Tibial nerve (tissue), 4 donors: ENCODE results near the gene ASXL2. TPM values are rescaled to one million over a fixed set of nuclear protein-coding genes. Genes with fewer than 3 reads are reported as not detected.

ENCODE experiments used
- DNase-seq, 2 donors: peaks; one replicate each; pipeline ENCODE4 v3.0.0-alpha.2; 2019; ENCODE audit warnings: low spot score in 2 of 2
- H3K27ac ChIP-seq, 4 donors: fragments of 200-600 bp; sonication (generic) in 3 of 4; one replicate each; pipeline ENCODE4 v1.5.1; 2017 to 2019; ENCODE audit warnings: mild to moderate bottlenecking in 1 of 4
- H3K27me3 ChIP-seq, 2 donors: fragments of 200-600 bp; sonication (generic) in 1 of 2; one replicate each; pipeline versions ENCODE4 v1.5.1 to v1.6.0; 2017 to 2019
- H3K36me3 ChIP-seq, 3 donors: fragments of 200-600 bp; sonication (generic); one replicate each; pipeline ENCODE4 v1.5.1; 2018 to 2019
- H3K4me1 ChIP-seq, 4 donors: fragments of 200-600 bp; sonication (generic) in 3 of 4; one replicate each; pipeline ENCODE4 v1.5.1; 2017 to 2019
- H3K4me3 ChIP-seq, 4 donors: fragments of 200-600 bp; sonication (generic) in 3 of 4; one replicate each; pipeline ENCODE4 v1.5.1; 2017 to 2019; ENCODE audit warnings: mild to moderate bottlenecking in 1 of 4, moderate library complexity in 1 of 4
- H3K9me3 ChIP-seq, 4 donors: fragments of 200-600 bp; sonication (generic) in 3 of 4; one replicate each; pipeline ENCODE4 v1.5.1; 2017 to 2019
- CTCF ChIP-seq, 5 experiments: fragments of 200-600 bp in 3 of 5; fragments of 450-650 bp in 2 of 5; sonication (generic) in 3 of 5; IDR thresholded peaks; one replicate each; pipeline ENCODE4 v1.5.1; 2016 to 2019; ENCODE audit warnings: antibody characterized with exemption in 5 of 5, mild to moderate bottlenecking in 3 of 5, moderate library complexity in 2 of 5
- EP300 ChIP-seq, 2 donors: sonication (generic); formaldehyde crosslinking; IDR thresholded peaks; one replicate each; pipeline ENCODE4 v1.6.1; 2017; ENCODE audit warnings: antibody characterized with exemption in 2 of 2, mild to moderate bottlenecking in 1 of 2
- POLR2A ChIP-seq, 2 donors: fragments of 450-650 bp; IDR thresholded peaks; one replicate each; pipeline ENCODE4 v1.6.1; 2017; ENCODE audit warnings: antibody characterized with exemption in 2 of 2, mild to moderate bottlenecking in 2 of 2, moderate library complexity in 2 of 2
- WGBS, 2 donors: methylation state at CpG; one replicate each; pipeline ENCODE4 v1.1.5; 2018; 5-methylcytosine and 5-hydroxymethylcytosine counted together
- total RNA-seq, 4 donors: library from RNA; depleted of rRNA; stranded (reverse); fragments of >200 nt; gene quantifications; one replicate each; pipeline ENCODE4 v1.1.0, GENCODE V29; 2016

The ASXL2 gene
- total RNA-seq, 4 donors from 2014 or later: 13.2 to 21.2 (median 16.5) TPM

- H3K27me3 ChIP-seq: no peaks in the 10 kb centered on the region
- no peak for DNase-seq
- H3K4me1 ChIP-seq: no peaks in the 10 kb centered on the region
- 72 to 76% methylated on average over 3 of the region's 3 CpGs for WGBS, 2 donors
- no peak overlapping the region for H3K27ac ChIP-seq
- H3K9me3 ChIP-seq: no peaks in the 10 kb centered on the region
- no peak for TF ChIP-seq POLR2A (IDR thresholded peaks at IDR 0.05)
- TF ChIP-seq CTCF (IDR thresholded peaks at IDR 0.05): no peak
- TF ChIP-seq EP300 (IDR thresholded peaks at IDR 0.05): no peak
- no peak overlapping the region for H3K4me3 ChIP-seq
- no peaks in the 10 kb centered on the region for H3K36me3 ChIP-seq
These were observed 151.8 kb downstream of the ASXL2 start for GRCh38 chr2:25726522-25726921.

GRCh38 chr2:25725877-25726276, 152.4 kb downstream of the ASXL2 start:
- WGBS, 2 donors: 94 to 99% methylated on average over 3 of the region's 3 CpGs
- Histone ChIP-seq H3K4me1 (no peaks in the 10 kb centered on the region), H3K36me3 (no peaks in the 10 kb centered on the region), H3K4me3 (no peak overlapping the region), H3K27ac (no peak overlapping the region), H3K9me3 (no peaks in the 10 kb centered on the region), H3K27me3 (no peaks in the 10 kb centered on the region)
- DNase-seq: no peak
- no peak for TF ChIP-seq EP300 (IDR thresholded peaks at IDR 0.05)
- TF ChIP-seq POLR2A (IDR thresholded peaks at IDR 0.05): no peak
- no peak for TF ChIP-seq CTCF (IDR thresholded peaks at IDR 0.05)

- Histone ChIP-seq H3K36me3 (no peaks in the 10 kb centered on the region), H3K9me3 (no peaks in the 10 kb centered on the region), H3K4me3 (no peak overlapping the region), H3K27me3 (no peaks in the 10 kb centered on the region), H3K27ac (no peak overlapping the region), H3K4me1 (no peaks in the 10 kb centered on the region)
- DNase-seq: no peak
- TF ChIP-seq EP300 (IDR thresholded peaks at IDR 0.05) (no peak), CTCF (IDR thresholded peaks at IDR 0.05) (no peak), POLR2A (IDR thresholded peaks at IDR 0.05) (no peak)
- WGBS, 2 donors: 72 to 77% methylated on average over 6 of the region's 6 CpGs
These were observed 153.5 kb downstream of the ASXL2 start for GRCh38 chr2:25724756-25725155.

- H3K27ac ChIP-seq: no peak overlapping the region
- 67 to 74% methylated on average over 3 of the region's 3 CpGs for WGBS, 2 donors
These were observed 156.1 kb downstream of the ASXL2 start for GRCh38 chr2:25722224-25722623.

GRCh38 chr2:25720575-25720974, 157.7 kb downstream of the ASXL2 start:
- H3K27me3 ChIP-seq: no peaks in the 10 kb centered on the region
- TF ChIP-seq EP300 (IDR thresholded peaks at IDR 0.05) (no peak), POLR2A (IDR thresholded peaks at IDR 0.05) (no peak), CTCF (IDR thresholded peaks at IDR 0.05) (no peak)
- H3K9me3 ChIP-seq: no peaks in the 10 kb centered on the region
- no peaks in the 10 kb centered on the region for H3K4me1 ChIP-seq
- H3K4me3 ChIP-seq: no peak overlapping the region
- DNase-seq: no peak
- WGBS, 2 donors: 70 to 75% methylated on average over 1 of the region's 1 CpG
- no peaks in the 10 kb centered on the region for H3K36me3 ChIP-seq
- H3K27ac ChIP-seq: no peak overlapping the region

More at GRCh38 chr2:25722224-25722623, 156.1 kb downstream of the ASXL2 start:
- no peak overlapping the region for H3K4me3 ChIP-seq
- no peak for TF ChIP-seq EP300 (IDR thresholded peaks at IDR 0.05)
- TF ChIP-seq POLR2A (IDR thresholded peaks at IDR 0.05): no peak
- no peak for TF ChIP-seq CTCF (IDR thresholded peaks at IDR 0.05)
- DNase-seq: no peak
- no peaks in the 10 kb centered on the region for H3K9me3 ChIP-seq
- no peaks in the 10 kb centered on the region for H3K36me3 ChIP-seq
- no peaks in the 10 kb centered on the region for H3K27me3 ChIP-seq
- H3K4me1 ChIP-seq: no peaks in the 10 kb centered on the region
